ENCODE results near the gene TTC8. TPM values are rescaled to one million over a fixed set of nuclear protein-coding genes. Genes with fewer than 3 reads are reported as not detected.

TTC8 gene
- 35.6 to 41.2 TPM (median 36.5 TPM) in 5 replicates for total RNA-seq (2022; extraction: Qiagen RNA extraction)

GRCh38 chr14:88824314-88825077, at the start of gene TTC8:
Gene TTC8, plus strand, starts transcription at chr14:88824651. Its CDS starts 57 bp downstream, at chr14:88824708.

GRCh38 chr14:88792473-88793258, 31.8 kb upstream of the TTC8 start, which contains the start of gene EML5:
Gene EML5, minus strand, starts transcription at chr14:88792953. Its CDS starts 450 bp downstream, at chr14:88792503.

Other genes with a start within 250 kb of the TTC8 start
- gene EML5, start 31.7 kb upstream of the TTC8 start, total RNA-seq (2022; extraction: Qiagen RNA extraction): 0.32 to 0.45 TPM (median 0.39 TPM) in 5 replicates

All from A549 treated with AZD2906 at 1 μM for 4 hours (cell line).